Superior temporal gyrus (tissue), 1 donor: ENCODE data around the gene CR1.
"Not testable (repeated sequence)": the region's sequence is repeated elsewhere in the genome, so short reads cannot be mapped to it uniquely, and the experiment has no call there.

Source experiments
- DNase-seq: peaks from one replicate; pipeline ENCODE4 v3.0.0-alpha.2; 2016; ENCODE audit errors: extremely low spot score

Gene CR1

DNA sequence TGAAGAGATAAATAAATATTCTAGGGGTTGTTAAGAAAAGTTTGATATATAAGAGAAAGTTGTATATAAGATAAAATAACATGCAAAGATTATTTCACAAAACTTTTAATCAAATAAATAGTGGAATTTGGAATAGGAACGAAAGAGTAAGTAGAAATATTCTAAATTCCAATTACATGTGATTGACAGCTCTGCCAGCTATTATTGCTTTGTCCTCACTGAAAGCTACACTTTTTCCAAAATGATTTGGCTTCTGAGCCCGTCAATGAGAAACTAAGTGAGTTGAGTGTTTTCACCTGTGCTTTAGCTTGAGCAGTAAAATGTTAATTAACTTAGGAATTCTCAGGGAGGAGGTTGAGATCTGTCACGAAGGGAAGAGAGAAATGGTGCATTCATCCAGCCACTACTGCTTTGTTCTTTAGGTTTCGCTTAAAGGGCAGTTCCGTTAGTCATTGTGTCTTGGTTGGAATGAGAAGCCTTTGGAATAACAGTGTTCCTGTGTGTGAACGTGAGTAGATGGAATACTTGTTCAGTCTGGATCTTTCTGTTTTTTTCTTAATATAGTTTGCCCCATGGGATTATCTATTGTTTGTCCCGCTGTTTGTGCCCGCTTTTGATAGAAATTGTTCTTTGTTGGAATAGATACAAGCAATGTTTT is 85.7 kb downstream of the CR1 start:
- peak; percentile 63 for DNase-seq

DNA sequence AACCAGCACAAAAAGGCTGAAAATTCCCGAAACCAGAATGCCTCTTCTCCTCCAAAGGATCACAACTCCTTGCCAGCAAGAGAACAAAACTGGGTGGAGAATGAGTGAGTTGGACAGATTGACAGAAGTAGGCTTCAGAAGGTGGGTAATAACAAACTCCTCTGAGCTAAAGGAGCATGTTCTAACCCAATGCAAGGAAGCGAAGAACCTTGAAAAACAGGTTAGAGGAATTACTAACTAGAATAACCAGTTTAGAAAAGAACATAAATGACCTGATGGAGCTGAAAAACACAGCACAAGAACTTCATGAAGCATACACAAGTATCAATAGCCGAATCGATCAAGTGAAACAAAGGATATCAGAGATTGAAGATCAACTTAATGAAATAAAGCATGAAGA is 93.5 kb downstream of the CR1 start:
- not testable (repeated sequence) for DNase-seq

DNA sequence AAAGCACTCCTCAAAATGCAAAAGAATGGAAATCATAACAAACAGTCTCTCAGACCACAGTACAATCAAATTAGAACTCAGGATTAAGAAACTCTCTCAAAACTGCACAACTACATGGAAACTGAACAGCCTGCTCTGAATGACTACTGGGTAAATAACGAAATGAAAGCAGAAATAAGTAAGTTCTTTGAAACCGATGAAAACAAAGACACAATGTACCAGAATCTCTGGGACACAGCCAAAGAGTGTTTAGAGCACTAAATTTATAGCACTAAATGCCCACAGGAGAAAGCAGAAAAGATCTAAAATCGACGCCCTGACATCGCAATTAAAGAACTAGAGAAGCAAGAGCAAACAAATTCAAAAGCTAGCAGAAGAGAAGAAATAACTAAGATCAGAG is 95.2 kb downstream of the CR1 start:
- DNase-seq, result peak; percentile 84

DNA sequence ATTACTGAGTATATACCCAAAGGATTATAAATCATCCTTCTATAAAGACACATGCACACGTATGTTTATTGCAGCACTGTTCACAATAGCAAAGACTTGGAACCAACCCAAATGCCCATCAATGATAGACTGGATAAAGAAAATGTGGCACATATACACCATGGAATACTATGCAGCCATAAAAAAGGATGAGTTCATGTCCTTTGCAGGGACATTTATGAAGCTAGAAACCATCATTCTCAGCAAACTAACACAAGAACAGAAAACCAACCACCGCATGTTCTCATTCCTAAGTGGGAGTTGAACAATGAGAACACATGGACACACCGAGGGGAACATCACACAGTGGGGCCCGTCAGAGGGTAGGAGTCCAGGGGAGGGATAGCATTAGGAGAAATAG is 98.1 kb downstream of the CR1 start:
- not testable (repeated sequence) for DNase-seq

DNA sequence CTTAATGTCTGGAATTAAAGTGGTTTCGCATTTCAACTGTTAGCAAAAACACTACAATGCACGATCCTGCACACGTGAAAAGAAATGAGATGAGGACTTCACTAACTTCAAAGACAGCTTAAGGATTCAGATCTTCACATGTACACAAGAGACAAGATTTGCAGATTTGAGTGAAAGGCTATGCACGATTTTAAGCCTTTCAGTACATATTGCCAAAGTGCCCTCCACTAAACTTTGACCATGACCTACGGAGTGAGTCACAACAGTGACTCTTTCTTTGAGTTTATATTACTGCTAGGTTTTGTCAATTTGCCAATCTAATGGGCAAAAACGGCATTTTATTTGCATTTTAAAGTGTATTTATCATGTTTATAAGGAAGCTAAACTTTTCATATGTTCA is 107.8 kb downstream of the CR1 start:
- DNase-seq, result no peak

DNA sequence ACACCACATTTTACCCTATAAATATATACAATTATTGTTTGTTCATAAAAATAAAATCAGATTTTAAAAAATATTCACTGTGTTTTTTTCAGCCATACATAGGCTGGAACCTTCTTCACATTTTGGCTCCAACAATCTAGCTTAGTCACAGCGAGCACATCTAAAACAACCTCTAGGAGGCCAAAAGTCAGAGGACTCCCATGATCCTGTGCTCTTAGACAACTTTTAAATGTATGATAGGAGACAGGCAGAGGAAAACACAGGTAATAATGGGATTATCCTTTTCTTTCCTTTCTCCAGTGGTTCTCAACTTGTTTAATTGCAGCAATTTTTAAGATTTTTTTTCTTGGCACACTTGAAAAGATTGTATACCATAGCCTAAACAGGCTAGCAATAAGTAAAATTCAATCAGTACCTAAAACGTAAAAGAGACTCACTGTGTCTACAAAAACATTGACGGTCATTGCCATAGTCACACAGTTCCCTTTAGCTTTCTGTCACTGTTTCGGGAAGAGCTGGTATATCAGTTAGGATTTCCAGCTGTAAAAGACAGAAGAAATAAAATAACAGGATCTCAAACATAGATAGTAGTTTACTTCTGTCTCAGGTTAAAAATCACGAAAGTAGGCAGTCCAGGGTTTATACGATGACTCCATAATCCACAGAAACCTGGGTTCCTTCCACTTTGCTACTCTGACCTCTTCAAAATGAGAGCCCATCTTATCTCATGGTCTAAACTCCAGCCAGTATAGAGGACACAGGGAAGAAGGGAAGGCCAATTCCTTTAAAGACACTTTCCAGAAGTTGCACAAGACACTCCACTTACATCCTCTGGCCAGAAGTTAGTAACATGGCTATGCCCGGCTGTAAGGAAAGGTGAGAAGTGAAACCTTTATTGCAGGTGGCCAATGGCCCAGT is 109.7 kb downstream of the CR1 start:
- no peak for DNase-seq

DNA sequence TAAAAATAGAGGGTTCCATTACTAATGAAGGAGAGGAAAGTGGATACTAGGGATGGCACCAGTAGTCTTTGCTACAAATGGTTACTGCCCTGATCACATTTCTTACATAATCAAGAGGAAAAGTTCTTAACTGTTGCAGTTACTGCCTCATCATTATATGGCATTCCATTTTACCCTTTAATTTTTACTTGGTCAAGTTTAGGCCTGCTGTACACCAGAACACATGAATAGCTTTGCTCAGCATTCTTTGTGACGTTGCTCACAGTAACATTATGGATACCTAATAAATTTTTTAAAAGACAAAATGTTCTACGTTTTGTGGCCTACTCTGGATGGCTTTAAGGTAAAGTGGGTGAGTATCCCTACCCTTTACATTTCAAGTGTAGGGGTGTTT is 110.4 kb downstream of the CR1 start:
- DNase-seq, result no peak

DNA sequence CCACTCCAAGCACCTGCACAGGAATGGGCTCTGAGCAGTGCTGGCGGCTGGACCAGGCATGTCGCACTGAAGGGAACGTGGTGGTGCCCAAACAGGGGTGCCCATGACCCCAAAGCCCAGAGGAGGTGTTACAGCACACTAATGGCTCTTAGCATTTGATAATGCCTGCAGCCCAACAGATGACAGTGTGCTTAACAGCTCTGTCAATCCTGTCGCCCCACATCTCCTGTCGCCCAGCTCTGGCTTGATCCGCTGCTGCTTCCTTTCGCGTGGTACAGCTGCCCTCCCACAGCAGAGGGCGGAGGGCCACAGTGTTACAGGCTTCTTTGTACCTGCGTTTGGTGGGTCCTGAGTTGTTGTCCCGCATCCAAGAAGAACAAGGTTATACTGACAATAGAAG is 116.8 kb downstream of the CR1 start:
- no peak for DNase-seq

DNA sequence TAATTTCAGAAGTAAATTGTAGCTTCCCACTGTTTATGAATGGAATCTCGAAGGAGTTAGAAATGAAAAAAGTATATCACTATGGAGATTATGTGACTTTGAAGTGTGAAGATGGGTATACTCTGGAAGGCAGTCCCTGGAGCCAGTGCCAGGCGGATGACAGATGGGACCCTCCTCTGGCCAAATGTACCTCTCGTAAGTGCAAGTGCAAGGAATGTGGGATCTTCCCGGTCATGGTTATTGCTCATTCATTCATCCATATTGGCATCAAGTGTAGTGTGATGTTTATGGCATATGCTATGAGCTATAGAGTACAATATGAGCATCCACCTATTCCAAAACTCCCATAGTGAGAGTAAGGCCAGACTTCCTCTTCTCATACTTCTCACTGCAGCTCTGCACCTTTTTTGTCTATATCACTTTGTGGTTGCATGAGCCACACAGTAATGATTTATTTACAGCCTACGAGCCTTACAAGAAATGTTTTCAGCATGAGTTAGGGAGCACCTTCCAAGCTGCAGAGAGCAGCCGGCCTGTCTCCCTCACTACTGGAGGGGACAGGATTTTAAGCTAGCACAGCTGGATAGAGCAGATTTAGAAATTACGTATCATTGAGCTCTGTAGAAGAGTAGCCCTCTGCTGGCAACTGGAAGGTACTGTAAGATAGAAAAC is 124.0 kb downstream of the CR1 start:
- DNase-seq, result peak; percentile 84

DNA sequence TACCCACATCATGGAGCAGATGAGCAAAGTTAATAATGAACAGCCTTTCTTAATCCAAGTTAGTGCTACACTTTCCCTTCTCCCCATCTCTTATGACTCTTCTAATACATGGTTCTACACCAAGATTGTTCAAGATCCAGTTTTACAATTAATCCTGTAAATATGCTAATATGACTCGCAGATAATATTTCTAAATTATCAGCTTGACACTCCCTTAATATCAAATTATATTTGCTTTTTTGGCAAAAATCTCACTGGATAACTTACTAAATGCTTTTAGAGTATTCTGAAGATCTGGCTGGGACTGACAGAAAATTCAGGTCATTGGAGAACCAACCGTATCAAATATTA is 124.6 kb downstream of the CR1 start:
- no peak for DNase-seq

DNA sequence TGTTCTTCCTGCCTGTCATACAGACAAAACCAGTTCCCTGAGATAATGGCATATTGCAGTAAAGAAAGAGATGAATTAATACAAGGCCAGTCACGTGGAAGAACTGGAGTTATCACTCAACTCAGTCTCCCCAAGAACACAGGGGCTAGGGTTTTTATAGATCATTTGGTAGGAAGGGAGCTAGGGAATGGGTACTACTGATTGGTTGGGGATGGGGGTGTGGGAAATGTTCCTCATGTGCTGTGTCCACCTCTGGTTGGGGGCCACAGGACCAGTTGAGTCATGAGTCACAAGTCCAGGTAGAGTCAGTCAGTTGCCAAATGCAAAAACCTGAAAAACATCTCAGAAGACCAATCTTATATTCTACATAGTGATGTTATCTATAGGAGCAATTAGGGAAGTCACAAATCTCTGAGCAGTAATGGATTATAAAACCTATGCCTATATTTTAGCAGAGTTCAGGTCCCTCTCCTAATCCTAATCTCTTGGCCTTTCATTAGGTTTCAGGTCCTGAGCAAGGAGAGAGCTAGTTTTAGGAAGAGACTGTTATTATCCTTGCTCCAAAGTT is 129.6 kb downstream of the CR1 start:
- DNase-seq, result not testable (repeated sequence)

DNA sequence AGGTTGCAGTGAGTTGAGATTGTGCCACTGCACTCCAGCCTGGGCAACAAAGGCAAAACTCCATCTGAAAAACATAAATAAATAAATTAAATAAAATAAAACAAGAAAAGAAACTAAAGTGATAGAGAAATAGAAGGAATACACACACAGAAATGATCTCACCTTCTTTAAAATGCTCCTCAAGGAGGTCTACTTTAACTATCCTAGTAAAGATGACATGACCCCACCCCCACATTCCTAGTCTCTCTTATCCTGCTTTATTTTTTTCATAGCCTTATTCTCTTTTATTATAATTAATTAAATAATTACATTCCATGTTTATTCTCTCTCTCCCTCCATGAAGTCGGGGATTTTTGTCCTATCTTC is 131.0 kb downstream of the CR1 start:
- DNase-seq, result no peak

DNA sequence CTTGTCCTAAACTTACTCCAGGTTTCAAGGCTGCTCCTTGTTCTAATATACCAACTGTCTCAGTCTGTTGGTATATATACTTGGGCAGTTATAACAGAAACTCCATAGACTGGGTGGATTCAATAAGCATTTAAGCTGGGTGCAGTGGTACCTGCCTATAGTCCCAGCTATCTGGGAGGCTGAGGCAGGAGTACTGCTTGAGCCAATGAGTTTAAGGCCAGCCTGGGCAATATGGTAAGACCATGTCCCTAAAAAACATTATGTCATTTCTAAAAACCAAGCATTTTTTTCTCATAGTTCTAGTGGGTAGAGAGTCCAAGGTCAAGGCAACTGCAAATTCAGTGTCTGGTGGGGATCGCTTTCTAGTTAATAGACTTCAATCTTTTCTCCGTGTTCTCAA is 131.5 kb downstream of the CR1 start:
- no peak for DNase-seq

DNA sequence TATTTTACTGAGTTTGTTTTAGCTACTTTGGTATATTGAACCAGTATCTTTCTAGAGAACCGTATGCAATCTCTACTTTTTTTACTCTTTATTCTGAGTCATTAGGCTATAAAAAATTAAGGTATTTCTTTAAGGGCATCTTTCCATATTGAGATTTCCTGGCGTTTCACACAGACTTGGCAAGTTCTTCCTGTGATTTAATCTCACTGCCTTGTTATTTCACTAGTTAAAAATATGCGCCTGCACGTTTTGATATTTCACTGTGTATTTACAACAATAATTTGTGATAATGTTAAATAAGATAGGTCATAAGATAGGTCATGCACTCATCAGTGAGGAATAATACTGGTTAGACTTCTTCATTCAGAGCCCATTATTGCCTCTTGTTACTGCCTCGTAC is 132.8 kb downstream of the CR1 start:
- DNase-seq, result no peak

DNA sequence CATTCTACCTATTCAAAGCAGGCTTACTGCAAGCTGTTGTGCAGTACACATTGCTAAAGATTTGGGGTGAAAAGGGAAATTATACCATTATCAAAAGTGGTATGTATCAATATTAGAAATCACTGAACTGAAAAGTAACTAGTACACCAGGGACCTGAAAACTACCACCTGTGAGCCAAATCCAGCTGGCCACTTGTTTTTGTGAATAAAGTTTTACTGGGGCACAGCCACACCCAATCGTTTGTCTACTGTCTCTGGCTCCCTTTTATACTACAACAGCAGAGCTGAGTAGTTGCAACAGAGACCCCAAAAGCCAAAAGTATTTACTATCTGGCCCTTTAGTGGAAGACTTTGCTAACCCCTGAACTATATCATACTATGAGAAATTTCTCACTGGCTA is 135.2 kb downstream of the CR1 start:
- DNase-seq, result no peak

DNA sequence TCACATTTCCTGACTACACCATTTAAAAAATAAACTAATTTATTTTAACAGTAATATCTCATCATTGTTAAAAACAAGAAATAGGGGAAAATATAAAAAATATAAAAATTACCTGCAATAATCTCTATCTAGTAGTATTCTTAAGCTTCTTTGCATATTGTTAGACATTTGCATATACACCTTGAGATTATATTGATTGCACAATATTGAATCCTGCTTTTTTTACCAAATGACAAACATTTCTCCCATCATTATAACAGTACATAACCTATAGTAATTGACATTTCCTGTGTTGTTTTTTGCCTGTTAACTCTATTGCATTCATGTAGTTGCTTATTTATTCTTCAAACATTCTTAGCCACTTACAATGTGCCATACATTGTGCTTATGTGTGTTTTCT is 137.3 kb downstream of the CR1 start:
- no peak for DNase-seq

DNA sequence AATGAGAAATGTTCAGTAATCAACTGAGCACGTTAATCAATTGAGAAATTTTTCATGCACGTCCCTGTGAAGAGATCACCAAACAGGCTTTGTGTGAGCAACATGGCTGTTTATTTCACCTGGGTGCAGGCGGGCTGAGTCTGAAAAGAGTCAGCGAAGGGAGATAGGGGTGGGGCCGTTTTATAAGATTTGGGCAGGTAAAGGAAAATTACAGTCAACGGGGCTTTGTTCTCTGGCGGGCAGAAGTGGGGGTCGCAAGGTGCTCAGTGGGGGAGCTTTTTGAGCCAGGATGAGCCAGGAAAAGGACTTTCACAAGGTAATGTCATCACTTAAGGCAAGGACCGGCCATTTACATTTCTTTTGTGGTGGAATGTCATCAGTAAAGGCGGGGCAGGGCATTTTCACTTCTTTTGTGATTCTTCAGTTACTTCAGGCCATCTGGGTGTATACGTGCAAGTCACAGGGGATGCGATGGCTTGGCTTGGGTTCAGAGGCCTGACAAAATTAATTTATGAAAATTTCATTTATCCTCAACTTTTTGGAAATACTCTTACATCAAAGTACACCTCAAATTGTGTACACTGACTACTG is 137.8 kb downstream of the CR1 start:
- not testable (repeated sequence) for DNase-seq

DNA sequence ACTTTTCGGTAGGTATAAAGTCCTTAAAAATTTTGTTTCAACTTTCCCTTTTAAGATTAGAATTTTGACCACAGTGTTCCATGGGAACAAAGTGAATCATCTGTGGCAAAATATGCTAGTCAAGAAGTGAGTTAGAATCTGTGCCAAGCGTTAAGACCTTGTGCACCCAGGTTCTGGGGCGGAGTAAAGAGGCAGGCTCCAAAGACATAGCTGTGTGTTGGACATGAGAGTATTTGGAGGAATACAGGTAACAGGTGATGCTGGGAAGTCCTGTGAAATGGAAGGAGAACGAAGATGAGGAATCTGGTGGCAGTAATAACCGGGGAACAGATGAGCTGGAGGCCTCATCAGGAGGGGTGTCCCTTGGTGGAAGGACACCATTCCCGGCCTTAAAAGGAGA is 138.3 kb downstream of the CR1 start:
- DNase-seq, result not testable (repeated sequence)

DNA sequence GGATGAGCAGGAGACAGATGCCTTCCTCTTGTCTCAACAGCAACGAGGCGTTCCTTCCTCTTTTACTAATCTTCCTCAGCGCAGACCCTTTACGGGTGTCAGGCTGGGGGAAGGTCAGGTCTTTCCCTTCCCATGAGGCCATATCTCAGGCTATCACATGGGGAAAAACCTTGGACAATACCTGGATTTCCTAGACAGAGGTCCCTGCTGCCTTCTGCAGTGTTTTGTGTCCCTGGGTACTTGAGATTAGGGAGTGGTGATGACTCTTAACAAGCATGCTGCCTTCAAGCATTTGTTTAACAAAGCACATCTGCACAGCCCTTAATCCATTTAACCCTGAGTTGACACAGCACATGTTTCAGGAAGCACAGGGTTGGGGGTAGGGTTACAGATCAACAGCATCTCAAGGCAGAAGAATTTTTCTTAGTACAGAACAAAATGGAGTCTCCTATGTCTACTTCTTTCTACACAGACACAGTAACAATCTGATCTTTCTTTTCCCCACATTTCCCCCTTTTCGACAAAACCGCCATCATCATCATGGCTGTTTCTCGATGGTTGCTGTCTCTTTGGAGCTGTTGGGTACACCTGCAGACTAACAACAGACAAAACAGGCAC is 139.7 kb downstream of the CR1 start:
- DNase-seq, result not testable (repeated sequence)

DNA sequence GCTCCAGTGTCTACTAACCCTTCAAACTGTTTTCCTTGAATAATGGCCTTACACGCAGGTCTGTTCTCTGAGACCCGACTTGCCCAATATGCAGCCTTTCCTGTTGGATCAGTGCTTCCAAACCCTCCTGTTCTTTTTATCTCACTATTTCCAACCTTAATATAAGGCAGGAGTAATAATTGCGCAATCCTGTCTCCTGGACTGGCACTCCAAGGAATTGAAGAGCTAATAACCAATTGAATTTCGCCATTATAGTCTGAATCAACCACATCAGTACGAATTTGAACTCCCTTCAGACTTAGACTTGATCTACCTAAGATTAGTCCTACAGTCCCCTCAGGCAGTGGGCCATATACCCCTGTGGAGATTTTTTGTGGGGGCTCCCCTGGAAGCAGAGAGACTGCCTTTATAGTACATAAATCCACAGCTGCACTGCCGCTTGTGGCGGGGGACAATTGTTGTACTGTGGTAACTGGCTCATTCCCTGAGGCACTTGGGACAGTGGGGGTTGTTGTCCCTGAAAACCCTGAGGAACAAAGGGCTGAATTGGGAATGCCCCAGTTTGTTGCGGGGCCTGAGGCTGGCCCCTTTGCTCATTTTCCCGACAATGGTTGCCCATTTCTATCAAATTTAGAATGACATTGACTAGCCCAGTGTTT is 142.7 kb downstream of the CR1 start:
- DNase-seq, result peak; percentile 50

DNA sequence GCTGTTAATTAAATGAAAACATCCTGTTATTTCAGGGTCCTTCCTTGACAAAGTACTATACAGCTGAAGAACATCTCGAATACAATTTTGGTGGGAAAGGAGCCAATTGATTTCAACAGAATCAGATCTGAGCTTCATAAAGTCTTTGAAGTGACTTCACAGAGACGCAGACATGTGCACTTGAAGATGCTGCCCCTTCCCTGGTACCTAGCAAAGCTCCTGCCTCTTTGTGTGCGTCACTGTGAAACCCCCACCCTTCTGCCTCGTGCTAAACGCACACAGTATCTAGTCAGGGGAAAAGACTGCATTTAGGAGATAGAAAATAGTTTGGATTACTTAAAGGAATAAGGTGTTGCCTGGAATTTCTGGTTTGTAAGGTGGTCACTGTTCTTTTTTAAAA is 143.4 kb downstream of the CR1 start:
- DNase-seq, result not testable (repeated sequence)
